G401 (cell line): Measurements from ENCODE around the gene PPFIA4. TPM values are rescaled to one million over a fixed set of nuclear protein-coding genes. Genes with fewer than 3 reads are reported as not detected.

Source experiments
- DNase-seq: peaks from one replicate; pipeline ENCODE4 v3.0.0-alpha.2; 2015; ENCODE audit warnings: low spot score
- in situ Hi-C: cut with HindIII; loops from 2 replicates; pipeline ENCODE4 v1.10.0; 2016; ENCODE audit warnings: low sequenced_read_pairs, mixed read lengths
- total RNA-seq: library from RNA; depleted of rRNA; stranded (reverse); fragments of >200 nt; shearing (Covaris generic); gene quantifications from 2 replicates; pipeline ENCODE4 v1.2.3, GENCODE V29; 2014

The PPFIA4 gene
- total RNA-seq, 1 experiment from 2014 or later = 2.1 TPM

- DNase-seq = peak; percentile 83
- in situ Hi-C loops = no loop called here
These were observed 12.0 kb downstream of the PPFIA4 start for GRCh38 chr1:203038217-203038741.

- in situ Hi-C loops = no loop called here
- DNase-seq = peak; percentile 93
These were observed 12.8 kb downstream of the PPFIA4 start for GRCh38 chr1:203038891-203039608.

- in situ Hi-C loops = no loop called here
- no peak for DNase-seq
These were observed 13.6 kb downstream of the PPFIA4 start for GRCh38 chr1:203039609-203040512.

- no peak for DNase-seq
- in situ Hi-C loops = no loop called here
These were observed 14.4 kb downstream of the PPFIA4 start for GRCh38 chr1:203040513-203041275.

- DNase-seq = no peak
- in situ Hi-C loops = no loop called here
These were observed 15.2 kb downstream of the PPFIA4 start for GRCh38 chr1:203041351-203041932.

- in situ Hi-C loops = no loop called here
- no peak for DNase-seq
These were observed 17.7 kb downstream of the PPFIA4 start for GRCh38 chr1:203043830-203044545.

GRCh38 chr1:203044546-203045250, 18.4 kb downstream of the PPFIA4 start:
- no peak for DNase-seq
- in situ Hi-C loops = no loop called here

- no peak for DNase-seq
- in situ Hi-C loops = no loop called here
These were observed 19.0 kb downstream of the PPFIA4 start for GRCh38 chr1:203045336-203045735.

GRCh38 chr1:203045821-203046594, 19.7 kb downstream of the PPFIA4 start:
- peak; percentile 68 for DNase-seq
- in situ Hi-C loops = no loop called here

- peak; percentile 59 for DNase-seq
- in situ Hi-C loops = no loop called here
These were observed 20.8 kb downstream of the PPFIA4 start for GRCh38 chr1:203046984-203047630.

- DNase-seq = no peak
- in situ Hi-C loops = no loop called here
These were observed 21.8 kb downstream of the PPFIA4 start for GRCh38 chr1:203048086-203048485.

- peak; percentile 84 for DNase-seq
- in situ Hi-C loops = no loop called here
These were observed 22.3 kb downstream of the PPFIA4 start for GRCh38 chr1:203048555-203049051.

- in situ Hi-C loops = no loop called here
- no peak for DNase-seq
These were observed 22.8 kb downstream of the PPFIA4 start for GRCh38 chr1:203049077-203049476.

- no peak for DNase-seq
- in situ Hi-C loops = no loop called here
These were observed 23.4 kb downstream of the PPFIA4 start for GRCh38 chr1:203049576-203050180.

GRCh38 chr1:203050826-203051225, 24.5 kb downstream of the PPFIA4 start:
- in situ Hi-C loops = no loop called here
- DNase-seq = no peak

- in situ Hi-C loops = no loop called here
- DNase-seq = no peak
These were observed 25.6 kb downstream of the PPFIA4 start for GRCh38 chr1:203051841-203052324.
